Panc1 (cell line): Measurements from ENCODE around the gene AKAP12. TPM values are rescaled to one million over a fixed set of nuclear protein-coding genes. Genes with fewer than 3 reads are reported as not detected.

Source experiments
- ATAC-seq: fragments of 200-7000 bp; cut with Tn5 transposase; 2 replicates; pipeline ENCODE4 v1.9.1; 2020; ENCODE audit warnings: mild to moderate bottlenecking, moderate library complexity
- Bru-seq: library from RNA; stranded (reverse); fragments of 400-500 nt; gene quantifications from one replicate; lab custom pipeline; 2021; lab: Mats Ljungman, UMichigan
- BruChase-seq, 2 experiments: library from RNA; stranded (reverse); fragments of 400-500 nt; gene quantifications; one replicate each; lab custom pipeline; 2021; lab: Mats Ljungman, UMichigan
- BruUV-seq: library from RNA; stranded (reverse); fragments of 400-500 nt; replicated peaks from 2 replicates; lab custom pipeline; 2021; lab: Mats Ljungman, UMichigan
- CTCF ChIA-PET: fragments of 300-600 bp; sonication (Branson Sonifier 250); formaldehyde crosslinking; loops from one replicate; lab custom pipeline; 2022; ENCODE audit warnings: antibody characterized with exemption; lab: Charles Lee
- POLR2A ChIA-PET: fragments of 300-600 bp; sonication (Branson Sonifier 250); formaldehyde crosslinking; loops from one replicate; lab custom pipeline; 2022; ENCODE audit warnings: antibody characterized with exemption; lab: Charles Lee
- DNase-seq: peaks from one replicate; pipeline ENCODE4 v3.0.0-alpha.2; 2010; ENCODE audit warnings: low read depth, low spot score
- H3K27ac ChIP-seq: 2 replicates; pipeline ENCODE4 v1.5.1; 2011; ENCODE audit warnings: mild to moderate bottlenecking, low read length, inconsistent platforms
- H3K27me3 ChIP-seq: fragments of 200-500 bp; sonication (Bioruptor generic); 2 replicates; pipeline ENCODE4 v1.6.0; 2014; ENCODE audit warnings: low read length, inconsistent platforms; ENCODE audit not compliant: control insufficient read depth, insufficient read depth
- H3K36me3 ChIP-seq: fragments of 200-500 bp; sonication (Bioruptor generic); 2 replicates; pipeline ENCODE4 v1.5.1; 2014; ENCODE audit warnings: inconsistent platforms, mild to moderate bottlenecking, low read length, moderate library complexity; ENCODE audit not compliant: control insufficient read depth, insufficient read depth
- H3K4me1 ChIP-seq: 2 replicates; pipeline ENCODE4 v1.5.1; 2011; ENCODE audit warnings: inconsistent platforms, mild to moderate bottlenecking, low read length, moderate library complexity; ENCODE audit not compliant: control insufficient read depth, insufficient read depth
- H3K4me3 ChIP-seq, 2 experiments: 2 replicates each; pipeline ENCODE4 v1.5.1; 2011 to 2012; ENCODE audit warnings: low read depth in 2 of 2, low read length in 2 of 2, mild to moderate bottlenecking in 2 of 2, inconsistent platforms in 1 of 2, moderate library complexity in 1 of 2
- H3K9me3 ChIP-seq: fragments of 200-500 bp; sonication (Bioruptor generic); 2 replicates; pipeline ENCODE4 v1.5.1; 2014; ENCODE audit warnings: low read depth, mild to moderate bottlenecking, inconsistent platforms, low read length, moderate library complexity; ENCODE audit not compliant: control insufficient read depth, insufficient read depth
- CTCF ChIP-seq: fragments of 450-650 bp; IDR thresholded peaks from 2 replicates; pipeline ENCODE4 v1.5.1; 2017; ENCODE audit warnings: mild to moderate bottlenecking
- REST ChIP-seq, 2 experiments: IDR thresholded peaks; 2 replicates each; pipeline ENCODE4 v1.6.1; 2011 to 2012; ENCODE audit warnings: low read depth in 2 of 2, control low read depth in 1 of 2, low read length in 1 of 2, mild to moderate bottlenecking in 1 of 2, moderate library complexity in 1 of 2; ENCODE audit not compliant: insufficient read depth in 1 of 2
- SIN3A ChIP-seq: IDR thresholded peaks from 2 replicates; pipeline ENCODE4 v1.6.1; 2012; ENCODE audit warnings: low read depth, mild to moderate bottlenecking, low read length, moderate library complexity, borderline replicate concordance; ENCODE audit not compliant: insufficient read depth
- TCF7L2 ChIP-seq: IDR thresholded peaks from 2 replicates; pipeline ENCODE4 v1.6.1; 2011; ENCODE audit warnings: mild to moderate bottlenecking, low read depth, low read length, inconsistent platforms
- in situ Hi-C: cut with HindIII; loops from 2 replicates; pipeline ENCODE4 v1.10.0; 2016; ENCODE audit warnings: low sequenced_read_pairs, low pct_unique_long_range_greater_than_20kb
- intact Hi-C: fragments of 100-400 bp; cut with micrococcal nuclease; formaldehyde crosslinking; loops from one replicate; pipeline ENCODE4 v1.10.0; 2022; ENCODE audit not compliant: unreplicated experiment
- long read RNA-seq: library from polyadenylated mRNA; unstranded; transcript quantifications from one replicate; pipeline ENCODE4 v2.0.0, GENCODE V29; 2021; ENCODE audit not compliant: unreplicated experiment
- polyA plus RNA-seq: library from polyadenylated mRNA; unstranded; fragments of >200 nt; gene quantifications from one replicate; pipeline ENCODE4 v1.2.1, GENCODE V29; 2012; ENCODE audit warnings: missing spikeins; ENCODE audit not compliant: insufficient read length
- total RNA-seq: library from RNA; stranded (reverse); gene quantifications from one replicate; pipeline ENCODE4 v1.2.1, GENCODE V29; 2021; ENCODE audit not compliant: unreplicated experiment

AKAP12 gene
- total RNA-seq (267 TPM), Bru-seq, nascent RNA (percentile 96 among the genes with signal in this experiment), BruChase-seq, experiment 1, labeled RNA remaining after a 2-hour chase (percentile 95 among the genes with signal in this experiment), BruChase-seq, experiment 2, labeled RNA remaining after a 6-hour chase (percentile 98 among the genes with signal in this experiment)
- polyA plus RNA-seq = 241 TPM
- long read RNA-seq, full-length matches to known transcripts = 30 of 435 reads
- long read RNA-seq, partial matches to known transcripts = 347 of 435 reads
- long read RNA-seq, other reads (novel, unspliced or antisense) = 58 of 435 reads

GRCh38 chr6:151239603-151240035 is at the start of gene AKAP12:
Gene AKAP12, plus strand, starts transcription at chr6:151239967. Its CDS starts 596 bp downstream, at chr6:151240563.
- no peaks in the 10 kb centered on the region for H3K9me3 ChIP-seq
- no peaks in the 10 kb centered on the region for H3K27me3 ChIP-seq
- TF ChIP-seq REST (IDR thresholded peaks at IDR 0.05; ENCODE audit: insufficient read depth in 1 of 2, low read depth in 2 of 2, low read length in 1 of 2) (no peak), TCF7L2 (no peak)
- no peaks in the 10 kb centered on the region for H3K36me3 ChIP-seq
- peak within 1 kb of the TSS; percentile 56 to 77 for H3K4me3 ChIP-seq
- ATAC-seq = peak; percentile 73
- no peak for DNase-seq
- BruUV-seq = no TSS peak
- intact Hi-C loops (no loop called here), in situ Hi-C loops (no loop called here)
- POLR2A ChIA-PET = no interaction called here
- H3K27ac ChIP-seq = peak within 1 kb of the TSS; percentile 25
- CTCF ChIA-PET = no interaction called here
- peaks cover 6% of the 10 kb centered on the region; the same call in 1 of the 2 replicates for H3K4me1 ChIP-seq

- BruUV-seq = no TSS peak
- in situ Hi-C loops = no loop called here
- intact Hi-C loops = no loop called here
- no peaks in the 10 kb centered on the region for H3K4me1 ChIP-seq
- no peak for ATAC-seq
- no peak overlapping the region for H3K27ac ChIP-seq
- ChIA-PET POLR2A (no interaction called here), CTCF (no interaction called here)
- no peaks in the 10 kb centered on the region for H3K36me3 ChIP-seq
- DNase-seq = no peak
- no peaks in the 10 kb centered on the region for H3K27me3 ChIP-seq
- TF ChIP-seq CTCF = no peak
- no peak overlapping the region for H3K4me3 ChIP-seq
- no peaks in the 10 kb centered on the region for H3K9me3 ChIP-seq
Measured at GRCh38 chr6:151191527-151191926, 48.2 kb upstream of the AKAP12 start.

- ATAC-seq (no peak), DNase-seq (no peak)
- in situ Hi-C loops (no loop called here), intact Hi-C loops (no loop called here)
- Histone ChIP-seq H3K4me1 (no peaks in the 10 kb centered on the region), H3K36me3 (no peaks in the 10 kb centered on the region), H3K27ac (no peak overlapping the region), H3K4me3 (no peak overlapping the region), H3K9me3 (no peaks in the 10 kb centered on the region), H3K27me3 (no peaks in the 10 kb centered on the region)
- TF ChIP-seq SIN3A = no peak
- no TSS peak for BruUV-seq
- POLR2A ChIA-PET = interaction anchor here (0.6 kb wide), 2 partner anchors 16 to 1687 kb away, joined by 3 to 4 read pairs; no protein-coding TSS in a partner anchor
- CTCF ChIA-PET = no interaction called here
Measured at GRCh38 chr6:151196555-151196954, 43.2 kb upstream of the AKAP12 start.
